Duodenal mucosa (tissue), 2 donors: ENCODE data around the gene FOXO3.

Experiments
- H3K27ac ChIP-seq: one replicate; pipeline ENCODE4 v1.7.0; 2013; ENCODE audit warnings: low read depth, low read length
- H3K27me3 ChIP-seq, 2 donors: one replicate each; pipeline ENCODE4 v1.7.0; 2013; ENCODE audit warnings: low read length in 2 of 2, control low read depth in 1 of 2; ENCODE audit not compliant: insufficient read depth in 2 of 2, control insufficient read depth in 1 of 2
- H3K36me3 ChIP-seq, 2 donors: one replicate each; pipeline ENCODE4 v1.7.0; 2013; ENCODE audit warnings: low read length in 2 of 2, control low read depth in 1 of 2; ENCODE audit not compliant: insufficient read depth in 2 of 2, control insufficient read depth in 1 of 2
- H3K4me1 ChIP-seq, 2 donors: one replicate each; pipeline ENCODE4 v1.7.0; 2013; ENCODE audit warnings: low read length in 2 of 2, control low read depth in 1 of 2; ENCODE audit not compliant: insufficient read depth in 2 of 2, control insufficient read depth in 1 of 2
- H3K4me3 ChIP-seq, 2 donors: one replicate each; pipeline ENCODE4 v1.7.0; 2013; ENCODE audit warnings: low read length in 2 of 2, low read depth in 1 of 2
- H3K9ac ChIP-seq, 2 donors: one replicate each; pipeline ENCODE4 v1.7.0; 2013; ENCODE audit warnings: low read length in 2 of 2, low read depth in 1 of 2
- H3K9me3 ChIP-seq, 2 donors: one replicate each; pipeline ENCODE4 v1.7.0; 2013; ENCODE audit warnings: low read length in 2 of 2, control low read depth in 1 of 2; ENCODE audit not compliant: control insufficient read depth in 1 of 2

Gene FOXO3

GRCh38 chr6:108594151-108594550 lies 33.4 kb downstream of the FOXO3 start:
- no peak overlapping the region for H3K9ac ChIP-seq
- no peaks in the 10 kb centered on the region for H3K9me3 ChIP-seq
- peaks cover 37 to 60% of the 10 kb centered on the region in 2 donors for H3K4me1 ChIP-seq
- no peak overlapping the region for H3K27ac ChIP-seq
- H3K36me3 ChIP-seq: peaks cover 0 to 3% of the 10 kb centered on the region in 2 donors
- no peak overlapping the region for H3K4me3 ChIP-seq
- H3K27me3 ChIP-seq: no peaks in the 10 kb centered on the region

DNA sequence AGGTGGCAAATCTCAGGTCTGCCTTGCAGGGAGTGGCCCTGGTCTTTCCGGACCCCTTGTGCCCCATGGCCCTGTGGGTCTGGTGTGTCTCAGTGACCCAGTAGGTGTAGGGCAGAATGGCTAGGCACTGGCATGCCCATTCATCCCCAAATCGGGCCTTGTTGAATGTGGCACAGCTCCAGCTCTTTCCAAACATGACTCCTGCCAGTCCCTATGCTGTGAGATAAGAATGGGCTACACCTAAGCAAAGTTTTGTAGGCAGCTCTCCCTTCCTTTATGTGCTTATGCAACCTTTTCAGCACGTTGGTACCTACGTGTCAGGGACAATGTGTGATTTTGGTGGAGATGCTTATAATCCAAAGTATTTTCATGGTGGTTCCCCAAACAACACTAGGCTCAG lies 33.9 kb downstream of the FOXO3 start:
- Histone ChIP-seq H3K36me3 (peaks cover 0 to 3% of the 10 kb centered on the region in 2 donors), H3K9ac (no peak overlapping the region), H3K27ac (no peak overlapping the region), H3K4me3 (no peak overlapping the region), H3K4me1 (peaks cover 33 to 55% of the 10 kb centered on the region in 2 donors), H3K27me3 (no peaks in the 10 kb centered on the region), H3K9me3 (no peaks in the 10 kb centered on the region)

GRCh38 chr6:108596956-108597355 lies 36.2 kb downstream of the FOXO3 start:
- Histone ChIP-seq H3K27ac (no peak overlapping the region), H3K36me3 (no peaks in the 10 kb centered on the region), H3K4me1 (peaks cover 13 to 40% of the 10 kb centered on the region in 2 donors), H3K4me3 (no peak overlapping the region), H3K9ac (no peak overlapping the region), H3K9me3 (no peaks in the 10 kb centered on the region), H3K27me3 (no peaks in the 10 kb centered on the region)

GRCh38 chr6:108597572-108598304 lies 37.0 kb downstream of the FOXO3 start:
- H3K9ac ChIP-seq: no peak overlapping the region
- no peaks in the 10 kb centered on the region for H3K36me3 ChIP-seq
- H3K27ac ChIP-seq: no peak overlapping the region
- H3K4me1 ChIP-seq: peaks cover 7 to 32% of the 10 kb centered on the region in 2 donors
- H3K4me3 ChIP-seq: no peak overlapping the region
- no peaks in the 10 kb centered on the region for H3K27me3 ChIP-seq
- no peaks in the 10 kb centered on the region for H3K9me3 ChIP-seq

GRCh38 chr6:108598305-108598863 lies 37.7 kb downstream of the FOXO3 start:
- H3K4me1 ChIP-seq: peaks cover 7 to 30% of the 10 kb centered on the region in 2 donors
- H3K4me3 ChIP-seq: no peak overlapping the region
- H3K9me3 ChIP-seq: no peaks in the 10 kb centered on the region
- H3K9ac ChIP-seq: no peak overlapping the region
- no peaks in the 10 kb centered on the region for H3K36me3 ChIP-seq
- H3K27ac ChIP-seq: no peak overlapping the region
- H3K27me3 ChIP-seq: no peaks in the 10 kb centered on the region

DNA sequence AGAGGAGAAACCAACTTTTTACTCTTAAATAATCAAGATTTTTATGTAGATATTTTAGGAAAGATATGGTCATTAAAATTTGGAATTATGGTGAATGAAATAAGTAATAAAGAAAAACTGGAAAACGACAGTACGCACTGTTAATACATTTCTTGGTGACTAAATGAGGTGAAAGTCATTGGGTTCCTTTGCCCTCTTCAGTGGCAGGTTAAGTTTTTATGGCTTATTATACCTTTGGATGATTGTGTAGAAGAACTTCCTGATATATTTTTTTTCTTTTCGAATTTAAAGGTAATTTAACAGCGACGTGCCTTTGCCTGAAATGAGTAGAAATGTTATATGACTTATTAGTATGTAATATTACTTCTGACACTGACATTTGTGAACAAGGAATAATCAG lies 43.4 kb downstream of the FOXO3 start:
- peaks cover 9 to 16% of the 10 kb centered on the region in 2 donors for H3K4me1 ChIP-seq
- H3K27ac ChIP-seq: no peak overlapping the region
- no peaks in the 10 kb centered on the region for H3K9me3 ChIP-seq
- H3K4me3 ChIP-seq: no peak overlapping the region
- H3K27me3 ChIP-seq: no peaks in the 10 kb centered on the region
- no peak overlapping the region for H3K9ac ChIP-seq
- no peaks in the 10 kb centered on the region for H3K36me3 ChIP-seq

DNA sequence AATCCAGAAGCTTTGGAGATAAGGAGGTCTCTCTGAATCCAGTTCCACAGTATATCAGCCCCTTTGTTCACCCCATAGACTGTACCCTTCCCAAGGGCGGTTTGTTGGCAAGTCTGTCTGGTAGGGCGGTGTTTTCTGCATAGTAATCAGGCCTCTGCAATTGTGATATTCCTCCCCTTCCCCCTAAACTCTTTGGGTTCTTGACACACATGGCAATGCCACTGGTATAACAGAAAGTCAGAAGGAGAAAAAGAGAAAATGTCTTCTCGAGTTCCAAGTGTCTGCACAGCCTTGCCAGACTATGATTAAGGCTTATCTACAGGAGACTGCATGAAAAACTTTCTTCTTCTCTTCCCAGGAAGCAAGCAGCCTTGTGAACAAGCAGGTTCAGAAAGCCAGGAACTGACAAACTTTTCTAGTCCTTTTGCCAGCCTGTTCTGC lies 45.6 kb downstream of the FOXO3 start:
- Histone ChIP-seq H3K9me3 (no peaks in the 10 kb centered on the region), H3K9ac (no peak overlapping the region), H3K4me3 (no peak overlapping the region), H3K27ac (no peak overlapping the region), H3K4me1 (peaks cover 9 to 29% of the 10 kb centered on the region in 2 donors), H3K36me3 (no peaks in the 10 kb centered on the region), H3K27me3 (no peaks in the 10 kb centered on the region)

DNA sequence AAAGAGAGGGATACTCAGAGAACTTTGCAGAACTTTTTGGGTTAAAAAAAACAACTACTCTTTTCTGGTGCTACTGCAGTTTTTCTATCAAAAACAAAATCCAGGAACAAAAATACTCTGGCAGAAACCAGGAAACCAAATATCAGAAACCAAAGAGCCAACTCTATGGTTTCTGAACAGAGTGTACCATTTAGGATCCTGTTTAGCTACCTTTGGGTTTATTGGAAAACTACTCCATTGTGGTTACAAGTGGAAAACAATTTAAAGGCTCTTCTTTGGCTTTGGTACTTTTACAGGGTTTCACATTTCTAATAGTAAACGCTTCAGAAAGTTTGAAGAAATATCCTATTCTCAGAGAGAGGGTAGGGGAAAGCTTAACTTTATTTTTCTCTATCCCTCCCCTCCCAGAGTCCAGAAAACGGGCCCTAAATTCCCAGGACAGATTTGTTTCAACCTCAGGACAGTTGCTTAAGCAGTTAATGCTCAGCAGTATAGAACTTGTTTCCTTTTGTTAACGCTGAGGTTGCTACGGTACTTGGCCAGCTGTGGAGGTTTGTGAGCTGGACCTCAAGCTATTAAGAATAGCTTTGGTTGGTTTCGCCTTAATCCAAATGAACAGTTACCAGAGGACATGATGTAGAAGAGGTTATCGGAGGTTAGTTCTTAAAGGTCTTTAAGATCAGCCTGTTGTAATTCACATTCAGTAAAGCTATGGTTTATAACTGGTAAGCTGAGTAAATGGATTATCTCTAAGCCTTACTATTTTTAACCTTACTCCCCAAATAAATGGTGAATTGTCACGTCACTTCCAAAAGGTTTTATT lies 47.9 kb downstream of the FOXO3 start:
- no peaks in the 10 kb centered on the region for H3K27me3 ChIP-seq
- H3K9ac ChIP-seq: no peak overlapping the region
- peaks cover 9 to 29% of the 10 kb centered on the region in 2 donors for H3K4me1 ChIP-seq
- H3K36me3 ChIP-seq: no peaks in the 10 kb centered on the region
- no peaks in the 10 kb centered on the region for H3K9me3 ChIP-seq
- no peak overlapping the region for H3K27ac ChIP-seq
- no peak overlapping the region for H3K4me3 ChIP-seq

DNA sequence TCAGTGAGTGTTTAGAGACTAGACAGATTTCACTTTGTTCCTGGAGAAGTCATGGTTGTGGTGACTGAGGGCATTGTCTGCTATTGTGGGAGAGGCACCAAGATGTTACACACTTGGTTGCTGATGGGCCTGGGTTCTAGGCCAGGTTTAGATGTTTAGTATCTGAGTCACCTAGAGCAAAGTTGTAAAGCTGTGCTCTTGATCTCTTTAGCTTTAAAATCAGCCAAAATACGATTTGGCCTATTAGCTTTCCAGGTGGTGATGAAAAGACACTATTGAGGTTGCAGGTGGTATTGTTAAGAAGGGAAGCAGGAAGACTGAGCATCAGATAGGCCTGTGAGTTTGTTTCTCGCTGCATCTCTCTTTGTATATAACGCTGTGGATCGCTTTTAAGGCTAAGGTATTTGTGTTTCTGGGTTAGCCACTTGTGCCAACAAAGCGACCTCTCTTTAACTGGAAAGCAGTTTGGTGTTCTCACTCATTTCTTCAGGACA lies 48.6 kb downstream of the FOXO3 start:
- H3K4me1 ChIP-seq: peaks cover 9 to 29% of the 10 kb centered on the region in 2 donors
- H3K27me3 ChIP-seq: no peaks in the 10 kb centered on the region
- H3K4me3 ChIP-seq: no peak overlapping the region
- no peaks in the 10 kb centered on the region for H3K36me3 ChIP-seq
- no peak overlapping the region for H3K27ac ChIP-seq
- no peaks in the 10 kb centered on the region for H3K9me3 ChIP-seq
- H3K9ac ChIP-seq: no peak overlapping the region
